ENCODE results near the gene ICA1L. TPM values are rescaled to one million over a fixed set of nuclear protein-coding genes. Genes with fewer than 3 reads are reported as not detected.

ICA1L gene
- total RNA-seq, result 230 TPM

GRCh38 chr2:202871300-202872141 is at the start of gene ICA1L:
Gene ICA1L (minus strand): TSS chr2:202871766. CDS start chr2:202829009, 42,757 bp downstream.

GRCh38 chr2:202911512-202912341 is 40.2 kb upstream of the ICA1L start, which contains the start of the genes CARF and WDR12:
Gene CARF (plus strand): TSS chr2:202912275. CDS start chr2:202941903, 29,628 bp downstream.
Gene WDR12 (minus strand): TSS chr2:202911673. CDS start chr2:202911476, 197 bp downstream.

Other genes starting within 250 kb of the ICA1L start
- gene FAM117B, start 236.8 kb downstream of the ICA1L start, total RNA-seq, result 51.6 TPM
- 26.6 TPM for gene WDR12, start 39.9 kb upstream of the ICA1L start, total RNA-seq
- 22.5 TPM for gene CARF, start 40.5 kb upstream of the ICA1L start, total RNA-seq
- 107 TPM for gene NBEAL1, start 143.1 kb upstream of the ICA1L start, total RNA-seq